GM19467 (cell line): ENCODE measurements around the gene DICER1.

Source experiments
- ATAC-seq: cut with Tn5 transposase; IDR thresholded peaks from one replicate; pipeline ENCODE4 v1.9.1; 2021; ENCODE audit warnings: mild to moderate bottlenecking, moderate library complexity; ENCODE audit not compliant: unreplicated experiment

Gene DICER1

DNA sequence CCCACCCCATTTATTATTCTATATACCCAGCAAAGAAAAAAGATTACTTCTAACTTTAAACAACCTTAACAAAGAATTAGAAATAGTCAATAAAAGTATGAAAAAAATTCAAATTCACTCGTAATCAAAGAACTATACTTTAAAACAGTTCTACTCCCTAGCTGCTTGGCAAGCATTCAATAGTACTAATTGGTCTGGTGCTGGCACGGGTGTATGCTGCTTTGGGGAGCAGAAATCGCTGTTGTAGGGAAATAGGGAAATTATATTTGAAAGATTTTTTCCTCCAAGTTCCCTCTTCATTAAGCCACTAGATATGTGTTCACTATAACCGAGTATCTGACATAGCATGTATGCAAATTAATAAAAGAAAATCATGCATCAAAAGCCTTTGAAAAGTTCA, 65.7 kb downstream of the DICER1 start:
- ATAC-seq, result no peak

DNA sequence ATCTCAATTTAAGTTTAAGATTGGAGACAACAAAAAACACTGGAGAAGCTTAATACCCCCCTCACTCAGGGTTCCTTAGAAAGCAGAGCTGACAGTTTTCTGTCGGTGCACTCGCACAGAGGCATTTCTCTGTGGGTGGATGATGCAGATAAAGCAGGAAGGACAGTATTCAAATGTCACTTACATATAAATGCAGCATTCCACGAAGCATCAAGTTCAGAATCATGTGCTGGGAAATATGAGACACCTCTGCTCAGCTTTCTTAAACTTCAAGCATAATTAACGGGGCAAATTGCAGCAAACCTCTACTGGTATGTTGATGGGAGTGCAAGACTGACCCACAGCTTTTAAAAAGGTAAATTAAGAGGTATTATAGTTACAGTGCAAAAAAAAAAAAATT, 68.7 kb downstream of the DICER1 start:
- no peak for ATAC-seq

DNA sequence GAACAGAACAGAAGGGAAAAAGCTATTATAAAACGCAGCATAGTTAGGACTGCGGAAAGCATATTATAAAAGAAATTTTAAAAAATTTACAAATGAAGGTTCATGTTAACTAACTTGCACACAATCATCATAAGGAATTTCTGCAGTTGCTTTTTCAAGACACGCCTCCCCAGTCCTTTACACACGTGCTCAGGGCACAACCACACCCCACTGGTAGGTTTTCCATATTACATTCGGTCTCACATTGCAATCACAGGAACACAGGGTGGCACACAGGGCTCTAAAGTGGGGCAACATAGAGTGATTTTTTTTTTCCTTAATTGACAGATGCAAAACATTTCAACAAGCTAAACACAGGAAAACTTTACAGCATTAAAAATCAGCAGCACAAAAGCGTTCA, 69.7 kb downstream of the DICER1 start:
- no peak for ATAC-seq

DNA sequence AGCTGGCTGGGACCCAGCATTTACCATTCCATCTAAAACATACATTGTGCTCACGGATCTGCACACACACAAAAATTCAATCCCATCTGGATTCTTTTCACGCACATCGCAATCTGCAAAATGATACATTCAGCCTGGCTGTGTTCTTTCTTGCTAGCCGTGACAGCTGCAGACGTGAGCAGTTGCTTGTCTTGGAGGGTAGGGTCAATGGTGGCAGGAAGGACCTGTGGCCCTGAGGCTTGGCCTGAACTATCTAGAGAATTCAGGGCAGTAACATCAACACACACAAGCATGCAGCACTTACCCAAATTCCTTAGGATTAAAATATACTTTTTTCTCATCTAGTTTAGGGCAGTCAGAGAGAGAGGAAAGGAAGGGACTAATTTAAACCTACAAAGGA, 72.0 kb downstream of the DICER1 start:
- no peak for ATAC-seq

- ATAC-seq, result no peak
These were observed 78.5 kb downstream of the DICER1 start for GRCh38 chr14:95078867-95079266.

DNA sequence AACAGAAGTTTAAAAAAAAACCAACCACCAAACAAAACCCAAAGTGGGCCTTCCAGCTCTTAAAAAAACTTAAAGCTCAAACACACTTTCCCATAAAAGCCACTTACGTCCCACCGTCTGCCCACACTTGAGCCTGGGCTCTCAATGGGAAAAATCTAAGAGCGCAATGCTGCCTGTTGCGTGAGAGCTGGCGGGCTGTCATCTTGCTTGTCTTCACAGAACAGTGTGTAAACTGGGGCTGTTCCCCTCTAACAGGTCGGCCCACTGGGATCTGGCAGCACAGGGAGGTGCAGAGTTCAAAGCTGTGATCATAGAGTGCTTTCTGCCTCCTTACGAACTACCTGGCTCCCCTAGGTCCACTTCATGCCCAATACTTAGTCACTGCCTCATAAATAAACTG, 80.0 kb downstream of the DICER1 start:
- ATAC-seq, result no peak

- ATAC-seq, result no peak
These were observed 81.5 kb downstream of the DICER1 start for GRCh38 chr14:95075789-95076188.

DNA sequence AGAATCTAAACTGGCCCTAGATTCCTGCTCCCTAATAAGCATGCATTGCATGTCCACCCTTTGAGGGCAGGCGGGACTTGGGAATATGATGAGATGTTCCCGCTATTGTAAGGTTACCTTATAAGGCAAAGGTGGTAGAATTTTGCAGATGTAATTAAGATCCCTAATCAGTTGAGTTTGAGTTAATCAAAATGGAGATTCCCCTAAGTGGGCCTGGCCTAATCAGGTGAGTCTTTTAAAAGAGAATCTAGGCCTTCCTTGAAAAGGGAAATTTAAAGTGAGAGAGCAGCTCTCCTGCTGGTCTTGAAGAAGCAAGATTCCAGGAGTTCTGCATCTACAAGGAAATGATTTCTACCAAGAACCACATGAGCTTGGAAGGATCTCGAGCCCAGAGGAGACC, 83.4 kb downstream of the DICER1 start:
- no peak for ATAC-seq

DNA sequence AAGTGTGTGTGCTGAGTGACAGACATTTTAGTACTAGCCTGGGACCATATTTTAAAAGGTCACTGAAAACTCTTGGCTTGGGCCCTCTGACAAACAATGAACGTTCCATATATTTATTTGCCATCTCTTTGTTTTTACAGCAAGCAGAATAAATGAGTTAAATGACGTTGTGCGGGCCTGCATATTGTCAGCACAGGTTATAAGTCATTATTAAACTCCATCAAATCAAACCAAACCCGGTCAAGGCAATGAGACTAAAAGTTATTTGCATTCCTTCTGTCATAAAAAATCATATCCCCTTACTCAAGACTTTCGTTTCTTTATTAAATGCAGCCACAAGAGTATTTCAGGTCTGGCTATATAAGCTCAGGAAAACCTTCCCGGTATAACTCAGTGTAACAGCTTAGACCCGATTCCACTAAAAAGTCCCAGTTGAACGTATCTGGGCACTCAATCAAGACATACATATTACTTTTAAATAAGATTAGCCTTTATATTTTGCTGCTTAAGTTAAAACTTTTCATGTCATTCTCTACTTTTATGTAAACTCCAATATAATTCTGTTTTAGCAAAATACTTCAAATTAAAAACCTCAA, 84.9 kb downstream of the DICER1 start:
- ATAC-seq, result no peak

DNA sequence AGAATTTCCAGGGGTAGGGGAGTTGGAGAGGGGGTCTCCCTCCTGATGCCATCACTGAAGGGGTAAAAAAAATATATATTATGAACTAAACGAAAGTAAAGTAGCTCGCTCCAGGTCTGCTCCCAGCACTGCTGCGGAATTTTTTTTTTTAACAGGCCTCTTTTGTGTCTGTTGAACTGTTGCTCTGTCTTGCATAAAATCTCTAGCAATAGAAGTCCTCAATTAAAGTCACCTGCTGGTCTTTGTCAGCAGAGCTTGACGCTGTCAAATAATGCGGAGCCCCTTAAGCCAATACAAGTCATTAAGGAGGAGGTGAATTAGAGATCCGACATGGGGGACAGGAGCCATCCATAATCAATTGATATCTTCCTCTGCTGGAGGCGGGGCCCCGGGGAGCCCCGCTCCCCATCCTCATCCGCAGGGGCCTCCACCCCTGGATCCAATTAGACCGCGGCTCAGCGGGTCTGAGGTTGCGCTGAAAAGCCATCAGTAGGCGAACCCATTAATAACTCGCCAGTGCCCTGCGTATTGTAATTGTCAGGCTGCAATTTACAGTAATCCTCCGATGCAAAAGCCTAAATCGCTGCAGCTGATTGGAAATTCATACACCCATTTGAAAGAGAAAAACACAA, 85.6 kb downstream of the DICER1 start:
- no peak for ATAC-seq

DNA sequence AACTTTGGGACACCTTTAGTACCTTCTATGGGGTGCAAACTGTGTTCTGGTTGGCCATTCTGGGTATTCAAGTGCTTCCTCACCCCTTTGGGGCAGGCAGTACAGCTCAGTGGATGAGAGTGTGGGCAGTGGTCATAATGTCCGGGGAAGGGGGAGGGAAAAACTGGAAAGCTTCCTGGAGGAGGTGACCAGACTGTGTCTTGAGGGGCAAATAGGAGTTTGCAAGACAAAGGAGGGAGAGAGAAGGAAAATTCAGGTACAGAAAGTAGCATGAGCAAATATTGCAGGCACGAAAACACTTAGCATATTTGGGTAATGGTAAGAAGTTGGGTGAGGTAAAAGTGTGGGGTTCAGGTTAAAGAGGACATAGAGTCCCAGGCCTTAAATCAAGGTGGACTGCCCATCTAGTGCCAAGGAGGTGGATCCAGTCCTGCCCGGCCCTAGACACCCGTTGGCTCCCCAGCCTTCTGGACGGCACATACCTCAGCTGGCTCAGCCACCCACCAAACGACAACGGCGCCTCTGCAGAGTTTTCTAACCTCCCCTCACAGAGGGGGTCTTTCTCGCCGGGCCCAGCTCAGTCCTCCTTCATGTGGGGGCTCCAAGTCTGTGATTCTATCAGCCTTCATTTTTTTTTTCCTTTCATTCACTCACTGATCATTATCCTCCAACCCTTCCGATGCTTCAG, 86.4 kb downstream of the DICER1 start:
- ATAC-seq, result no peak

- ATAC-seq, result no peak
These were observed 87.8 kb downstream of the DICER1 start for GRCh38 chr14:95069547-95069946.

DNA sequence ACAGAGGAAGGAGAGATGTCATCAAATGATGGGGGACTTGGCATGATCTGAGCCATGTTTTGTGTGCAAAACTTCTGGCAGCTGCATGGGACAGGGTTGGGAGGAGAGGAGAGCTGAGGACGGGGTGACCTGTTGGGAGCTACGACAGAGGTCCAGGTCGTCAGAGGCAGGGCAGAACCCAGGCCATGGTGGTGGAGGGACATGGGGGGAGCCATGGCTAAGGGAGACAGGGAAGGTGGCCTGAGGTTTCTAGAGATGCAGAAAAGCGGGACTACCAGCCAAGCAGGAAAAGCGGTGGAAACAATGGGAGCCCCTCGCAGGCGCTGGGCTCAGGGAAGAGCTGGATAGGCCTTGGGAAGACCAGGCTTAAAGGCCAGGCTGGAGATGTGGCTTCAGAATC, 88.3 kb downstream of the DICER1 start:
- ATAC-seq, result no peak

- ATAC-seq, result no peak
These were observed 88.8 kb downstream of the DICER1 start for GRCh38 chr14:95068521-95068920.

- ATAC-seq, result no peak
These were observed 89.2 kb downstream of the DICER1 start for GRCh38 chr14:95068080-95068479.

GRCh38 chr14:95067526-95067925, 89.8 kb downstream of the DICER1 start:
- no peak for ATAC-seq

DNA sequence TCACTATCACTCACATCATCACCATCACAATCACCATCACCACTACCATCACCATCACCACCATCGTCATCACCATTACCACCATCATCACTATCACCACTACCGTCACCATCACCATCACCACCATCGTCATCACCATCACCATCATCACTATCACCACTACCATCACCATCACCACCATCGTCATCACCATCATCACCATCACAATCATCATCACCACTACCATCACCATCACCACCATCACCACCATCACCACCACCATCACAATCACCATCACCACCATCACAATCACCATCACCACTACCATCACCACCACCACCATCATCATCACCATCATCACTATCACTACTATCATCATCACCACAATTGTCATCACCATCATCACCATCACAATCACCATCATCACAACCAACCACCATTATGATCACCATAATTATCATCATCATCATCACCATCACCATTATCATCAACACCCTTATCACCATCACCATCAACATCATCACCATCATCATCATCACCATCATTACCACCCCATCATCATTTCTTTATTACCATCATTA, 90.8 kb downstream of the DICER1 start:
- no peak for ATAC-seq

GRCh38 chr14:95065411-95065810, 91.9 kb downstream of the DICER1 start:
- no peak for ATAC-seq

DNA sequence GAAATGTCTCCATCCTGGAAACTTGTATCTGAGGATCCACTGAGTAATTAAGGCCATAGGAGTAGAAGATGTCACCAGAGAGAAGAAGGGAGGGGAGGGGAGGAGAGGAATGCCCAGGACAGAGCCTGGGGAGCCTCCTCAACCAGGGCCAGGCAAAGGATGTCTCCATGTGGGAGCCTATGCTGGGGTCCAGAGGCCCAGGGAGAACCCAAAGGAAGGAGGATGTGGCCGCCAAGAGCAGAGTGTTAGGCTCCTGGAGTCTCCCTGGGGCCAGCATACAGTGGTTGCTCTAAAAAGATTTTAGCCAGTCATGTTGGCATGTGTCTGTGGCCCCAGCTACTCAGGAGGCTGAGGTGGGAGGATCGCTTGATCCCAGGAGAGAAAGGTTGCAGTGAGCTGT, 92.6 kb downstream of the DICER1 start:
- no peak for ATAC-seq

GRCh38 chr14:95064256-95064655, 93.1 kb downstream of the DICER1 start:
- no peak for ATAC-seq

DNA sequence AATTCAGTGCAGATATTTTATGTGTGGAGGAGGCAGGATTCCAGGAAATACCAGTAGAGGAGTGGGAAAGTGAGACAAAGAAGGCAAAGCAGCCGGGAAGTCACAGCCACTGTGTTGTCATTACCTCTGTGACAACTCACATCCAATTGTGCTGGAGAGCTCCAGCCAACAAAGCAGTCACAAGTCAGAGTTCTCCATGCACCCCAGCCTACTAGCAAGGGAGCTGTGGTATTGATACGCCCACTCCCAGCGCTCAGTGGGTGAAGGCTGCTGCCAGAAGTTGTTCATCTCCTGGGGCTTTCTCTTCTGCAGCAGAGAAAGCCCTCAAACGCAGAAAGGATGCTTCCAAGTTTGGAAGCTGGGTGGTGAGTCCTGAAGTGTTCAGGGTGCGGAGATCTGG, 93.9 kb downstream of the DICER1 start:
- ATAC-seq, result no peak

GRCh38 chr14:95062946-95063345, 94.4 kb downstream of the DICER1 start:
- ATAC-seq, result no peak
